Measurements from ENCODE around the gene LAD1. TPM values are rescaled to one million over a fixed set of nuclear protein-coding genes. Genes with fewer than 3 reads are reported as not detected.

LAD1 gene
- total and polyA plus RNA-seq, 2 of the 13 experiments (the other 11 are each of a cell fraction or from before 2014, with no cell fraction given) = 10.8 to 65.6 TPM

GRCh38 chr1:201399352-201400126 is 415 bp upstream of the LAD1 start (continued):
- TF ChIP-seq REL (CRISPR knock-in tag; conservative IDR thresholded peaks at IDR 0.05) (no peak), GZF1 (CRISPR knock-in tag; IDR thresholded peaks at IDR 0.05) (no peak), ZNF841 (CRISPR knock-in tag; IDR thresholded peaks at IDR 0.05; ENCODE audit: borderline replicate concordance) (no peak), IKZF1 (IDR thresholded peaks at IDR 0.05) (no peak), PRPF4 (IDR thresholded peaks at IDR 0.05; ENCODE audit: low read depth, low read length, poor library complexity, severe bottlenecking) (no peak), U2AF2 (IDR thresholded peaks at IDR 0.05; ENCODE audit: low read depth, low read length) (no peak), TEAD3 (CRISPR knock-in tag; optimal IDR thresholded peaks at IDR 0.05; ENCODE audit: borderline replicate concordance) (peak; percentile 6), PRMT3 (CRISPR knock-in tag; IDR thresholded peaks at IDR 0.05; ENCODE audit: borderline replicate concordance, low read depth) (no peak), SP4 (CRISPR knock-in tag; IDR thresholded peaks at IDR 0.05) (no peak), MAZ (IDR thresholded peaks at IDR 0.05; ENCODE audit: borderline replicate concordance, low read depth, low read length) (no peak; the same call in 1 of the 2 replicates), MAZ (CRISPR knock-in tag; IDR thresholded peaks at IDR 0.05; ENCODE audit: low read depth) (peak; percentile 51), FOSL1 (CRISPR knock-in tag; IDR thresholded peaks at IDR 0.05; ENCODE audit: borderline replicate concordance) (no peak), HNRNPLL (IDR thresholded peaks at IDR 0.05; ENCODE audit: low read depth, low read length, poor library complexity, severe bottlenecking) (peak; percentile 39), HOXA9 (CRISPR knock-in tag; IDR thresholded peaks at IDR 0.05; ENCODE audit: borderline replicate concordance) (no peak), FIP1L1 (IDR thresholded peaks at IDR 0.05; ENCODE audit: borderline replicate concordance, insufficient read depth, low read depth, low read length) (no peak), THYN1 (CRISPR knock-in tag; IDR thresholded peaks at IDR 0.05; ENCODE audit: borderline replicate concordance, low read depth) (no peak), ZNF543 (CRISPR knock-in tag; IDR thresholded peaks at IDR 0.05) (0 out of 2 replicates have a peak, but pooled peaks have one; percentile 55), ZBTB2 (CRISPR knock-in tag; IDR thresholded peaks at IDR 0.05; ENCODE audit: low read depth) (peak; percentile 34; the same call in 1 of the 2 replicates), JARID2 (CRISPR knock-in tag; IDR thresholded peaks at IDR 0.05; ENCODE audit: insufficient replicate concordance) (no peak), ZNF260 (CRISPR knock-in tag; IDR thresholded peaks at IDR 0.05; ENCODE audit: borderline replicate concordance, low read depth) (no peak), ZMYM4 (CRISPR knock-in tag; IDR thresholded peaks at IDR 0.05) (no peak), MTERF4 (CRISPR knock-in tag; IDR thresholded peaks at IDR 0.05) (no peak; the same call in 1 of the 2 replicates), SRF (IDR thresholded peaks at IDR 0.05; ENCODE audit: low read depth, low read length) (no peak)
- TF ChIP-seq, protein P1, sequence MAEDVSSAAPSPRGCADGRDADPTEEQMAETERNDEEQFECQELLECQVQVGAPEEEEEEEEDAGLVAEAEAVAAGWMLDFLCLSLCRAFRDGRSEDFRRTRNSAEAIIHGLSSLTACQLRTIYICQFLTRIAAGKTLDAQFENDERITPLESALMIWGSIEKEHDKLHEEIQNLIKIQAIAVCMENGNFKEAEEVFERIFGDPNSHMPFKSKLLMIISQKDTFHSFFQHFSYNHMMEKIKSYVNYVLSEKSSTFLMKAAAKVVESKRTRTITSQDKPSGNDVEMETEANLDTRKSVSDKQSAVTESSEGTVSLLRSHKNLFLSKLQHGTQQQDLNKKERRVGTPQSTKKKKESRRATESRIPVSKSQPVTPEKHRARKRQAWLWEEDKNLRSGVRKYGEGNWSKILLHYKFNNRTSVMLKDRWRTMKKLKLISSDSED (CRISPR knock-in tag; IDR thresholded peaks at IDR 0.05) = no peak

Measured in HepG2 (cell line).